Lower lobe of right lung (tissue), 2 donors: ENCODE results near the gene TPO. TPM values are rescaled to one million over a fixed set of nuclear protein-coding genes. Genes with fewer than 3 reads are reported as not detected.

Source experiments
- ATAC-seq, 2 donors: fragments of 200-7000 bp; cut with Tn5 transposase; one replicate each; pipeline ENCODE4 v1.9.1; 2020 to 2022; ENCODE audit warnings: mild to moderate bottlenecking in 2 of 2, moderate library complexity in 2 of 2
- DNase-seq: peaks from one replicate; pipeline ENCODE4 v3.0.0-alpha.2; 2020
- H3K27ac ChIP-seq: fragments of 200-600 bp; one replicate; pipeline ENCODE4 v1.8.0; 2022
- H3K27me3 ChIP-seq: fragments of 200-600 bp; one replicate; pipeline ENCODE4 v1.8.0; 2022; ENCODE audit warnings: low read depth
- H3K36me3 ChIP-seq: fragments of 200-600 bp; one replicate; pipeline ENCODE4 v1.8.0; 2022; ENCODE audit warnings: mild to moderate bottlenecking
- H3K4me1 ChIP-seq: fragments of 200-600 bp; one replicate; pipeline ENCODE4 v1.8.0; 2022
- H3K4me3 ChIP-seq: fragments of 200-600 bp; one replicate; pipeline ENCODE4 v1.8.0; 2022; ENCODE audit warnings: mild to moderate bottlenecking
- H3K9me3 ChIP-seq: fragments of 200-600 bp; one replicate; pipeline ENCODE4 v1.8.0; 2022
- CTCF ChIP-seq: fragments of 200-600 bp; IDR thresholded peaks from one replicate; pipeline ENCODE4 v1.8.0; 2022; ENCODE audit warnings: antibody characterized with exemption, mild to moderate bottlenecking
- intact Hi-C: fragments of 100-400 bp; cut with DNase I; formaldehyde crosslinking; loops from one replicate; pipeline ENCODE4 v1.11.0; 2022
- total RNA-seq: library from RNA; stranded (reverse); fragmentation: NEBNext Ultra II Directional; extraction: Animal tissue kit (Norgen Biotek cat#: 25700); gene quantifications from one replicate; pipeline ENCODE4 v1.2.1, GENCODE V29; 2021
- donor health status: DM: no; HTN: yes; CAD: no; lungs with severe emphysema.

Gene TPO
- total RNA-seq, 1 donor from 2014 or later, result 0.21 TPM

- Histone ChIP-seq H3K27ac (peak overlapping the region; percentile 25), H3K36me3 (no peaks in the 10 kb centered on the region), H3K4me1 (no peaks in the 10 kb centered on the region), H3K4me3 (no peak overlapping the region), H3K27me3 (no peaks in the 10 kb centered on the region), H3K9me3 (no peaks in the 10 kb centered on the region)
- ATAC-seq, result peak in 1 of 2 donors; percentile 14
- TF ChIP-seq CTCF, result no peak
- no peak for DNase-seq
- intact Hi-C loops, result no loop called here
These were observed 80.3 kb downstream of the TPO start for GRCh38 chr2:1493431-1494126.

- intact Hi-C loops, result no loop called here
- no peak for DNase-seq
- TF ChIP-seq CTCF, result no peak
- Histone ChIP-seq H3K9me3 (no peaks in the 10 kb centered on the region), H3K27me3 (peaks cover 2% of the 10 kb centered on the region), H3K27ac (no peak overlapping the region), H3K4me1 (no peaks in the 10 kb centered on the region), H3K4me3 (no peak overlapping the region), H3K36me3 (no peaks in the 10 kb centered on the region)
- ATAC-seq, result no peak
These were observed 81.0 kb downstream of the TPO start for GRCh38 chr2:1494257-1494656.

- H3K4me1 ChIP-seq, result no peaks in the 10 kb centered on the region
These were observed 81.6 kb downstream of the TPO start for GRCh38 chr2:1494906-1495305.

GRCh38 chr2:1495676-1496358, 82.6 kb downstream of the TPO start:
- TF ChIP-seq CTCF, result no peak

More at GRCh38 chr2:1494906-1495305, 81.6 kb downstream of the TPO start:
- intact Hi-C loops, result no loop called here
- Histone ChIP-seq H3K9me3 (no peaks in the 10 kb centered on the region), H3K36me3 (no peaks in the 10 kb centered on the region), H3K27me3 (peaks cover 3% of the 10 kb centered on the region), H3K27ac (no peak overlapping the region), H3K4me3 (no peak overlapping the region)
- DNase-seq, result no peak
- TF ChIP-seq CTCF, result no peak
- ATAC-seq, result no peak

GRCh38 chr2:1496359-1496821, 83.1 kb downstream of the TPO start:
- no peaks in the 10 kb centered on the region for H3K36me3 ChIP-seq
- DNase-seq (no peak), ATAC-seq (no peak)
- TF ChIP-seq CTCF, result no peak
- H3K4me3 ChIP-seq, result no peak overlapping the region
- intact Hi-C loops, result no loop called here
- no peaks in the 10 kb centered on the region for H3K4me1 ChIP-seq
- no peak overlapping the region for H3K27ac ChIP-seq
- peaks cover 3% of the 10 kb centered on the region for H3K27me3 ChIP-seq
- no peaks in the 10 kb centered on the region for H3K9me3 ChIP-seq

More at GRCh38 chr2:1495676-1496358, 82.6 kb downstream of the TPO start:
- intact Hi-C loops, result no loop called here
- Histone ChIP-seq H3K27me3 (peaks cover 3% of the 10 kb centered on the region), H3K36me3 (no peaks in the 10 kb centered on the region), H3K9me3 (no peaks in the 10 kb centered on the region), H3K4me3 (no peak overlapping the region), H3K27ac (no peak overlapping the region), H3K4me1 (no peaks in the 10 kb centered on the region)
- ATAC-seq (no peak), DNase-seq (no peak)
